SU-DHL-6 (cell line): ENCODE results near the gene PEX5.

Experiments used
- H2AFZ ChIP-seq: fragments of 200-600 bp; sonication (generic); 2 replicates; pipeline ENCODE4 v1.6.1; 2014; ENCODE audit warnings: low read depth, mild to moderate bottlenecking, moderate library complexity, mixed read lengths, antibody characterized with exemption, low read length; ENCODE audit not compliant: severe bottlenecking
- H3F3A ChIP-seq: fragments of 200-600 bp; shearing (Covaris generic); 2 replicates; pipeline ENCODE4 v1.6.0; 2016; ENCODE audit warnings: antibody characterized with exemption, mild to moderate bottlenecking; ENCODE audit not compliant: insufficient read depth
- H3K27ac ChIP-seq: fragments of 200-600 bp; sonication (generic); 2 replicates; pipeline ENCODE4 v1.5.1; 2016; ENCODE audit warnings: low read depth, mild to moderate bottlenecking, low read length, moderate library complexity, mixed read lengths
- H3K27me3 ChIP-seq: fragments of 200-600 bp; sonication (generic), shearing (Covaris generic); 2 replicates; pipeline ENCODE4 v1.6.0; 2014; ENCODE audit warnings: mild to moderate bottlenecking, low read length
- H3K36me3 ChIP-seq: fragments of 200-600 bp; sonication (generic); 2 replicates; pipeline ENCODE4 v1.6.1; 2014; ENCODE audit warnings: mild to moderate bottlenecking, low read length, mixed read lengths
- H3K4me2 ChIP-seq: fragments of 300-600, 200-600 bp; shearing (Covaris generic), sonication (generic); 2 replicates; pipeline ENCODE4 v1.6.0; 2014; ENCODE audit warnings: low read length, low read depth, mild to moderate bottlenecking; ENCODE audit not compliant: poor library complexity, severe bottlenecking
- H3K4me3 ChIP-seq: fragments of 200-600 bp; sonication (generic); 2 replicates; pipeline ENCODE4 v1.5.1; 2014; ENCODE audit warnings: antibody characterized with exemption, low read length, mild to moderate bottlenecking, mixed read lengths; ENCODE audit not compliant: insufficient read depth, poor library complexity, severe bottlenecking
- H3K79me2 ChIP-seq: fragments of 200-600 bp; sonication (generic); 2 replicates; pipeline ENCODE4 v1.6.1; 2014; ENCODE audit warnings: mild to moderate bottlenecking, low read length, moderate library complexity; ENCODE audit not compliant: insufficient read depth
- H3K9ac ChIP-seq: fragments of 200-600 bp; sonication (generic); 2 replicates; pipeline ENCODE4 v1.7.0; 2014; ENCODE audit warnings: mild to moderate bottlenecking, low read length
- H3K9me2 ChIP-seq: fragments of 200-600 bp; sonication (generic); replicated peaks from 2 replicates; pipeline ENCODE4 v1.6.1; 2014; ENCODE audit warnings: low read length; ENCODE audit not compliant: insufficient read depth
- H3K9me3 ChIP-seq: fragments of 200-600 bp; sonication (generic); 2 replicates; pipeline ENCODE4 v1.6.1; 2014; ENCODE audit warnings: low read length, mixed read lengths; ENCODE audit not compliant: insufficient read depth
- H4K20me1 ChIP-seq: fragments of 200-600 bp; sonication (generic); 2 replicates; pipeline ENCODE4 v1.6.1; 2014; ENCODE audit warnings: low read depth, mild to moderate bottlenecking, antibody characterized with exemption, low read length, moderate library complexity, mixed read lengths
- CTCF ChIP-seq: fragments of 200-600 bp; sonication (generic); IDR thresholded peaks from one replicate; pipeline ENCODE4 v1.5.1; 2017; ENCODE audit warnings: antibody characterized with exemption, mild to moderate bottlenecking, low read length, moderate library complexity; ENCODE audit not compliant: insufficient read depth, poor library complexity, severe bottlenecking
- EZH2phosphoT487 ChIP-seq: fragments of 200-600 bp; sonication (generic), shearing (Covaris generic); conservative IDR thresholded peaks from 2 replicates; pipeline ENCODE4 v1.6.1; 2018; ENCODE audit warnings: mild to moderate bottlenecking, antibody characterized with exemption, low read length, moderate library complexity, mixed read lengths

Gene PEX5

GRCh38 chr12:7203109-7203508, 13.6 kb downstream of the PEX5 start:
- H3K79me2 ChIP-seq: no peaks in the 10 kb centered on the region
- peaks cover 39% of the 10 kb centered on the region for H3K36me3 ChIP-seq
- H3F3A ChIP-seq: no peaks in the 10 kb centered on the region
- no peak for TF ChIP-seq CTCF
- TF ChIP-seq EZH2phosphoT487: no peak
- no peak overlapping the region for H3K27ac ChIP-seq
- no peaks in the 10 kb centered on the region for H3K9me2 ChIP-seq
- H4K20me1 ChIP-seq: no peaks in the 10 kb centered on the region
- no peaks in the 10 kb centered on the region for H3K9me3 ChIP-seq
- no peak overlapping the region for H3K9ac ChIP-seq
- no peak overlapping the region for H2AFZ ChIP-seq
- no peak overlapping the region for H3K4me2 ChIP-seq
- H3K4me3 ChIP-seq: no peak overlapping the region
- H3K27me3 ChIP-seq: no peaks in the 10 kb centered on the region

GRCh38 chr12:7205091-7205490, 15.6 kb downstream of the PEX5 start:
- TF ChIP-seq EZH2phosphoT487: no peak
- no peak for TF ChIP-seq CTCF
- Histone ChIP-seq H3K27me3 (no peaks in the 10 kb centered on the region), H4K20me1 (no peaks in the 10 kb centered on the region), H3F3A (no peaks in the 10 kb centered on the region), H3K79me2 (no peaks in the 10 kb centered on the region), H3K36me3 (peaks cover 40% of the 10 kb centered on the region), H3K9me2 (no peaks in the 10 kb centered on the region), H3K4me2 (no peak overlapping the region), H3K9ac (no peak overlapping the region), H2AFZ (no peak overlapping the region), H3K4me3 (no peak overlapping the region), H3K9me3 (no peaks in the 10 kb centered on the region), H3K27ac (no peak overlapping the region)

- no peaks in the 10 kb centered on the region for H3K27me3 ChIP-seq
- H3K4me2 ChIP-seq: peak overlapping the region; percentile 41
Measured at GRCh38 chr12:7206691-7207090, 17.2 kb downstream of the PEX5 start.

More at GRCh38 chr12:7206691-7207090, 17.2 kb downstream of the PEX5 start:
- no peak overlapping the region for H3K4me3 ChIP-seq
- H3K9ac ChIP-seq: no peak overlapping the region
- no peaks in the 10 kb centered on the region for H3K9me2 ChIP-seq
- peaks cover 53% of the 10 kb centered on the region for H3K36me3 ChIP-seq
- H3K9me3 ChIP-seq: no peaks in the 10 kb centered on the region
- H3F3A ChIP-seq: no peaks in the 10 kb centered on the region
- TF ChIP-seq CTCF: no peak
- no peak for TF ChIP-seq EZH2phosphoT487
- peak overlapping the region; percentile 55 for H3K27ac ChIP-seq
- H4K20me1 ChIP-seq: no peaks in the 10 kb centered on the region
- H3K79me2 ChIP-seq: no peaks in the 10 kb centered on the region
- no peak overlapping the region for H2AFZ ChIP-seq
